Measurements from ENCODE around the gene NKD2. TPM values are rescaled to one million over a fixed set of nuclear protein-coding genes. Genes with fewer than 3 reads are reported as not detected.

Gene NKD2
- polyA plus RNA-seq, 1 donor (not counting 4 experiments of a cell fraction or from before 2014, with no cell fraction given) = not detected

GRCh38 chr5:1037671-1038416 is 29.2 kb downstream of the NKD2 start:
- Histone ChIP-seq H3K4me1 (ENCODE audit: control insufficient read depth, extremely low read depth, insufficient read depth, low read length) (no peaks in the 10 kb centered on the region), H2AFZ (ENCODE audit: control insufficient read depth, low read length) (no peak overlapping the region), H3K36me3 (ENCODE audit: control insufficient read depth in 2 of 2, extremely low read depth in 1 of 2, insufficient read depth in 2 of 2, low read length in 2 of 2) (no peaks in the 10 kb centered on the region), H3K9me1 (ENCODE audit: control insufficient read depth, extremely low read depth, insufficient read depth, low read length) (no peaks in the 10 kb centered on the region), H3K4me3 (ENCODE audit: control insufficient read depth in 2 of 3, extremely low read depth in 1 of 3, insufficient read depth in 2 of 3, low read depth in 1 of 3, low read length in 3 of 3) (no peak overlapping the region), H3K27me3 (ENCODE audit: control insufficient read depth, extremely low read depth, insufficient read depth, low read length) (no peaks in the 10 kb centered on the region), H4K20me1 (ENCODE audit: control insufficient read depth, extremely low read depth, insufficient read depth, low read length) (no peaks in the 10 kb centered on the region), H3K9ac (ENCODE audit: control insufficient read depth, extremely low read depth, insufficient read depth, low read length) (no peak overlapping the region), H3K79me2 (ENCODE audit: control insufficient read depth, insufficient read depth, low read length) (no peaks in the 10 kb centered on the region), H3K9me3 (ENCODE audit: control insufficient read depth, low read depth, low read length) (no peaks in the 10 kb centered on the region), H3K27ac (ENCODE audit: control insufficient read depth, insufficient read depth, low read length) (no peak overlapping the region), H3K4me2 (ENCODE audit: control insufficient read depth, extremely low read depth, insufficient read depth, low read depth, low read length) (no peak overlapping the region)
- FAIRE-seq (no peak), DNase-seq (ENCODE audit: low read depth, low spot score) (no peak)
- TF ChIP-seq EZH2 (IDR thresholded peaks at IDR 0.05; ENCODE audit: low read length) (no peak), CTCF (optimal IDR thresholded peaks at IDR 0.05 in 1 of 3, IDR thresholded peaks at IDR 0.05 in 1 of 3, conservative IDR thresholded peaks at IDR 0.05 in 1 of 3; ENCODE audit: extremely low read depth in 1 of 3, insufficient read depth in 2 of 3, low read length in 3 of 3) (no peak)
- dilution Hi-C loops (cut with MboI; ENCODE audit: extremely low pct_ligation_motif_present, low sequenced_read_pairs) = no loop called here

- TF ChIP-seq CTCF (optimal IDR thresholded peaks at IDR 0.05 in 1 of 3, IDR thresholded peaks at IDR 0.05 in 1 of 3, conservative IDR thresholded peaks at IDR 0.05 in 1 of 3; ENCODE audit: extremely low read depth in 1 of 3, insufficient read depth in 2 of 3, low read length in 3 of 3) = no peak
- no peak for TF ChIP-seq EZH2 (IDR thresholded peaks at IDR 0.05; ENCODE audit: low read length)
- DNase-seq (ENCODE audit: low read depth, low spot score) (no peak), FAIRE-seq (no peak)
- Histone ChIP-seq H3K4me2 (ENCODE audit: control insufficient read depth, extremely low read depth, insufficient read depth, low read depth, low read length) (no peak overlapping the region), H3K36me3 (ENCODE audit: control insufficient read depth in 2 of 2, extremely low read depth in 1 of 2, insufficient read depth in 2 of 2, low read length in 2 of 2) (no peaks in the 10 kb centered on the region), H4K20me1 (ENCODE audit: control insufficient read depth, extremely low read depth, insufficient read depth, low read length) (no peaks in the 10 kb centered on the region), H3K9me1 (ENCODE audit: control insufficient read depth, extremely low read depth, insufficient read depth, low read length) (no peaks in the 10 kb centered on the region), H3K27me3 (ENCODE audit: control insufficient read depth, extremely low read depth, insufficient read depth, low read length) (no peaks in the 10 kb centered on the region), H3K9me3 (ENCODE audit: control insufficient read depth, low read depth, low read length) (no peaks in the 10 kb centered on the region), H3K4me1 (ENCODE audit: control insufficient read depth, extremely low read depth, insufficient read depth, low read length) (no peaks in the 10 kb centered on the region), H2AFZ (ENCODE audit: control insufficient read depth, low read length) (no peak overlapping the region), H3K27ac (ENCODE audit: control insufficient read depth, insufficient read depth, low read length) (no peak overlapping the region), H3K79me2 (ENCODE audit: control insufficient read depth, insufficient read depth, low read length) (no peaks in the 10 kb centered on the region), H3K9ac (ENCODE audit: control insufficient read depth, extremely low read depth, insufficient read depth, low read length) (no peak overlapping the region), H3K4me3 (ENCODE audit: control insufficient read depth in 2 of 3, extremely low read depth in 1 of 3, insufficient read depth in 2 of 3, low read depth in 1 of 3, low read length in 3 of 3) (no peak overlapping the region)
- dilution Hi-C loops (cut with MboI; ENCODE audit: extremely low pct_ligation_motif_present, low sequenced_read_pairs) = no loop called here
These were observed 30.0 kb downstream of the NKD2 start for GRCh38 chr5:1038417-1039209.
